SK-N-MC (cell line): ENCODE data around the gene TRMT2A.

ENCODE experiments used
- DNase-seq: peaks from one replicate; pipeline ENCODE4 v3.0.0-alpha.2; 2011; ENCODE audit warnings: low read depth, low spot score
- H3K27ac ChIP-seq: fragments of 200-600 bp; sonication (generic); 2 replicates; pipeline ENCODE4 v1.5.1; 2016; ENCODE audit warnings: mixed run types
- H3K36me3 ChIP-seq: fragments of 200-600 bp; sonication (generic); 2 replicates; pipeline ENCODE4 v1.6.1; 2017; ENCODE audit warnings: antibody characterized with exemption, low read length, mixed read lengths; ENCODE audit not compliant: insufficient read depth
- H3K4me3 ChIP-seq: fragments of 200-600 bp; sonication (generic); 2 replicates; pipeline ENCODE4 v1.5.1; 2016
- H3K9ac ChIP-seq: fragments of 200-600 bp; sonication (generic); 2 replicates; pipeline ENCODE4 v1.8.0; 2017; ENCODE audit warnings: mixed run types, mixed read lengths; ENCODE audit not compliant: insufficient read length
- H3K9me3 ChIP-seq: fragments of 200-600 bp; sonication (generic); 2 replicates; pipeline ENCODE4 v1.6.1; 2017; ENCODE audit warnings: low read depth, mild to moderate bottlenecking, antibody characterized with exemption, low read length, moderate library complexity, mixed read lengths
- EZH2 ChIP-seq: fragments of 200-600 bp; sonication (generic); IDR thresholded peaks from one replicate; pipeline ENCODE4 v1.6.1; 2017; ENCODE audit warnings: antibody characterized with exemption
- FOXP2 ChIP-seq: optimal IDR thresholded peaks from 2 replicates; pipeline ENCODE3; 2011; ENCODE audit warnings: mild to moderate bottlenecking, moderate library complexity; ENCODE audit not compliant: insufficient read depth; ENCODE audit errors: extremely low read length, control extremely low read depth
- POLR2AphosphoS5 ChIP-seq: IDR thresholded peaks from 2 replicates; pipeline ENCODE4 v1.6.1; 2012; ENCODE audit warnings: mild to moderate bottlenecking, low read depth, low read length, borderline replicate concordance

TRMT2A gene

GRCh38 chr22:20131597-20131858, 14.5 kb upstream of the TRMT2A start, which contains the start of gene ZDHHC8:
Gene ZDHHC8 (plus strand): TSS chr22:20131804. CDS start chr22:20131948, 144 bp downstream.
- peak within 1 kb of the TSS; percentile 83 for H3K4me3 ChIP-seq
- no peaks in the 10 kb centered on the region for H3K9me3 ChIP-seq
- H3K9ac ChIP-seq: peak within 1 kb of the TSS; percentile 72
- no peak within 1 kb of the TSS for H3K27ac ChIP-seq
- no peak for DNase-seq
- TF ChIP-seq FOXP2 (no peak), EZH2 (no peak), POLR2AphosphoS5 (no peak)
- peaks cover 16% of the 10 kb centered on the region; the same call in 1 of the 2 replicates for H3K36me3 ChIP-seq

DNA sequence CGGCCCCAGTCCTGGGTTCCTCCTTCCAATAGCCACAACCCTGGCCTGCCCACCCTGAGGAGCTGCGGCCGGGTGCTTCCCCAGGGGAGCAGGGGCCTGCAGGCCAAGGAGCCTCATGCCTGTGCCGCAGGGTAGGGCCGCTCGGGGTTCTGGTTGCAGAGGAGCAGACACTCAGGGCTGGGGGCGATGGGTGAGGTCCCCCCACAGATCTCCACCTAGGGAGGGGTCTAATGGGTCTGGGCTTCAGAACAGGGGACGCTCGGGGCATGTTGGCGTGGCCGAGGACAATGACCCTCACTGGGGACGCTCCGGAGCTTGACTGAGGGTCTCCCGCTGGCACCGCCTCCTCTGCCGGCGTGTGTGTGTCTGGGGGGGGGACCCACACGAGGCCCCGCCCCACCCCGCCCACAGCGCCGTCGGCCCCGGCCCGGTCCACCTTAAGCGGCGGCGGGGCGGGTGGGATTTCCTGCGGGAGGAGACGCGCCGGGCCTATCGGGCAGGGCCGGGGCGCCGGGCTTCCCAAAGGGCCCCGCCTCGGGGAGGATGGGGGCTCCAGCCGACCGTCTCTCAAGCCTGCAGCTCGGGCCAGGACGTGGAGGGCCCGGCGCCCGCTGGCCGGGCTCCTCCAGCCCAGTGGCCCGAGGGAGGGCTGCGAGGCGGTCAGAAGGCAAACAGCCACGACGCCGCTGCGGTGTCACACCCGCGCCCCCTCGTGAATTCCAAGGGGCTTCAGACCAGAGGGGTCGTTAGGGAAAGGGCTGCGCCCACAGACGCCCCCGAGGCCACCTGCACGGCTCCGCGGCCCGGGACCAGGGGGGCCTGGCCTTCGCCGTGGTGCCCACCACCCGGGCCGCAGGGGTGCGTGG, 13.9 kb upstream of the TRMT2A start:
- no peak; the same call in 1 of the 2 replicates for TF ChIP-seq POLR2AphosphoS5
- TF ChIP-seq FOXP2: no peak
- no peak for TF ChIP-seq EZH2
- H3K9ac ChIP-seq: peak overlapping the region; percentile 72
- H3K27ac ChIP-seq: no peak overlapping the region
- DNase-seq: no peak
- H3K36me3 ChIP-seq: peaks cover 22% of the 10 kb centered on the region; the same call in 1 of the 2 replicates
- peak overlapping the region; percentile 83 for H3K4me3 ChIP-seq
- no peaks in the 10 kb centered on the region for H3K9me3 ChIP-seq

DNA sequence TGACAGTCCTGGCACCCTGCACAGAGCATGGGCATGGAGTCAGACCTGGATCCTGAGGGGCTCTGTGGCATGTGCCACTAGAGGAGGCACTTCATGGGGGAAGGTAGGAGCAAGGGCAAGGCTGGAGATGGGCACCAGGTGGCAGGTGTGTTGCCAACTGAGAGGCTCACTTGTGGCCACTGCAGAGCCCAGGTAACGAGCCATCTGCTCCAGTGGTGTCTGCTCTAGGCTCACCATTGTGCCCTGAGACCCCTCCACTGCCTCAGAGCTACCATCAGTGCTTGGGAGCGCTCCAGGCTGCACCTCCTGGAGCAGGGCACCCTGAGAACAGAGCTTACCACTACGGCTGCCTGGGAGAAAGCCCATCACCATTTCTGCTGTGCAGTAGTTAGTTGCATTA, 13.3 kb upstream of the TRMT2A start:
- TF ChIP-seq POLR2AphosphoS5: no peak
- TF ChIP-seq EZH2: no peak
- no peak for TF ChIP-seq FOXP2
- Histone ChIP-seq H3K9ac (no peak overlapping the region), H3K4me3 (no peak overlapping the region; the same call in 1 of the 2 replicates), H3K36me3 (peaks cover 28% of the 10 kb centered on the region; the same call in 1 of the 2 replicates), H3K9me3 (no peaks in the 10 kb centered on the region), H3K27ac (no peak overlapping the region)
- DNase-seq: no peak

GRCh38 chr22:20129747-20130014, 12.7 kb upstream of the TRMT2A start:
- H3K27ac ChIP-seq: no peak overlapping the region
- no peaks in the 10 kb centered on the region for H3K9me3 ChIP-seq
- H3K36me3 ChIP-seq: peaks cover 34% of the 10 kb centered on the region; the same call in 1 of the 2 replicates
- H3K4me3 ChIP-seq: no peak overlapping the region
- no peak for DNase-seq
- no peak overlapping the region for H3K9ac ChIP-seq
- TF ChIP-seq FOXP2 (no peak), POLR2AphosphoS5 (no peak), EZH2 (no peak)

DNA sequence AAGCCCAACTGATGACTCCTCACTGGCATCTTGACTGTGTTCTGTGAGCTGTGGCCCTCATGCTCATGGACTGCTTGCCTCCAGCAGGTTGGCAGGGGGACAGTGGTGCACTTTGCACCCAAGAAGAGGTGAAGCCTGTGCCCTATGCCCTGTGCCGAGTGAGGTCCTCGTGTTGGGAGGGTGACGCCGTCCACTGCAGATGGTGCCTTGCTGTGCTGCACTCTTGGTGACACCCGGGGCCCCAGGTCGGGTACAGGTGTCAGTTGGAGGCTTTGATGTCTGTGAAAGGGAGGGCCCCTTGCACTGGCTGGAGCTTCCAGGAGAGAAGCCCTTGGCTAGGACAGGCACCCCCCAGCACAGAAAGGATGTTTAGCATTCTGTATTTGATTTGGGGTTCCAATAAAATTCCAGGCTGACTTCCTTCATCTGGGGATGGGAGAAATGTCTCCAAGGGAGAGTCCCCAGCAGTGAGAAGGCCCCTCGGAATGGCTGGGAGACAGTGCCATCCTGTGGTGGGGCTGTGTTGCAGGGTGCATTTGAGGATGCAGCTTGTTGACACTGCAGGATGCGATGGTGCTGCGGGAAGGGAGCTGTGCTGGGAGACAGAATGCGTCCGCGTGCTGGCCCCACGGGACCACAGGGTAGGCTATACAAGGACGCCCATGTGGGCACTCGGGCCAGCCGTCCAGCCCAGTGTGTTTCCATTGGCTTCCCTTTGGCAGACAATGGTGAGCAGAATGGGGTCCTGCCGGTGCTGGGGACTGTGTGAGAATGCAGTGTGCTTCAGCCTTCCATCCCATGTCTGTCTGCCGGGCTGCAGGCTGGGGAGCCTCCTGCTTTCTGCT, 12.1 kb upstream of the TRMT2A start:
- TF ChIP-seq EZH2 (no peak), POLR2AphosphoS5 (no peak), FOXP2 (no peak)
- H3K9me3 ChIP-seq: no peaks in the 10 kb centered on the region
- no peak overlapping the region for H3K27ac ChIP-seq
- H3K4me3 ChIP-seq: no peak overlapping the region
- no peak for DNase-seq
- no peak overlapping the region for H3K9ac ChIP-seq
- H3K36me3 ChIP-seq: peaks cover 40% of the 10 kb centered on the region

- DNase-seq: no peak
- no peak for TF ChIP-seq EZH2
- TF ChIP-seq POLR2AphosphoS5: no peak; the same call in 1 of the 2 replicates
- no peak for TF ChIP-seq FOXP2
- H3K4me3 ChIP-seq: no peak overlapping the region
- no peak overlapping the region for H3K9ac ChIP-seq
- H3K9me3 ChIP-seq: no peaks in the 10 kb centered on the region
- peaks cover 46% of the 10 kb centered on the region for H3K36me3 ChIP-seq
- no peak overlapping the region for H3K27ac ChIP-seq
Measured at GRCh38 chr22:20128619-20128901, 11.5 kb upstream of the TRMT2A start.

DNA sequence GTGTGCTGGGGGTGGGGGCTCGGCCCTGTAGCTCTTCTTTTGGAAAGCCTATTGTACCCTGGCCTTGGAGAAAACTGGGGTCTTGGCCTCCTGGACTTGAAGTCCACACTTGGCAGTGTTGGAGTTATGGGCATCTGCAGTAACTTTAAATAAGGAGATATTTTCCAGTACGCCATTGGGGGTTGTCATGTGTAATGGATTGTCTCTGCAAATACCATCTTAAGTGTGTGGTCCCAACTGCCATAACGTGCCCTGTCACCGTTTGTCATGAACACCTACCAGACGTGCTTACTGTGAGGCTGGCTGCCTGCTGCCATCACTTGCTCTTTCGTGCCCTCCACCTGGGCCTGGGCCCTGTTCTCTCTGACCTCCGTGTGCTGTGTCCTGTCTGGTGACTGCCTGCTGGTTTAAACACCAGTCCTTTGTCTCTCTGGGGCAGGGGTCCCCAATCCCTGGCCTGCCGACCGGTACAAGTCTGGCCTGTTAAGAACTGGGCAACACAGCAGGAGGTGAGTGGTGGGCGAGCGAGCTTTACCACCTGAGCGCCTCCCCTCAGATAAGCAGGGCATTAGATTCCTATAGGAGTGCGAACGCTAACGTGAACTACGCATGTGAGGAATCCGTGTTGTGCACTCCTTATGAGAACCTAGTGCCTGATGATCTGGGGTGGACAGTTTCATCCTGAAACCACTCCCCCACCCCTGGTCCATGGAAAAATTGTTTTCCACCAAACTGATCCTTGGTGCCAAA, 11.0 kb upstream of the TRMT2A start:
- TF ChIP-seq FOXP2 (no peak), POLR2AphosphoS5 (no peak; the same call in 1 of the 2 replicates), EZH2 (no peak)
- Histone ChIP-seq H3K4me3 (no peak overlapping the region), H3K9ac (no peak overlapping the region), H3K9me3 (no peaks in the 10 kb centered on the region), H3K27ac (no peak overlapping the region), H3K36me3 (peaks cover 50% of the 10 kb centered on the region)
- DNase-seq: no peak

DNA sequence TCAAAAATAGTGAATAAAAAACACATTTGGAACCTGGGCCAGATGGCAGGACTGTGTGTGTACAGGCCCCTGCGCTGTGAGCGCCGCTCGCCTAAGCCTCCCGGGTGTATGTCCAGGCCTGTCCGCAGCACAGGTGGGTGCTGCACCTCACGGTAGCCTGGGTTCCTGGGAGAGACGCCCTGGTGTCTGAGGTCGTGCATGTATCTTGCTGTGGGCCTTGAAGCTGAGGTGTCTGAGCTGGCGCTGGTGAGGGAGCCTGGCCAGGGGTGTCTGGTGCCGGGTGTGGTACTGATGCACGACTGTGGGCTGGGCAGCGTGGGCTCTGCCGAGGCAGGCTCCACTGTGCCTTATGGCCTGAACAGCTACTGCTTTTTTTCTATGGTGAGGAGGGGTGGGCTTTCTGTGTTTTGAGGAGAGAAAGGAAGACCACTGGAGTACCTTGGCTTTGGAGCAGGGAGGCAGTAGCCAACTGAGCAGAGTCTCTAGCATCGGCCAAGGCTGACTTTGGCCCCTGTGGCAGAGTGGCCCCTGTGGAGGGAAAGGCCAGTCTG, 10.4 kb upstream of the TRMT2A start:
- TF ChIP-seq POLR2AphosphoS5: peak; percentile 50
- no peak for TF ChIP-seq FOXP2
- Histone ChIP-seq H3K27ac (no peak overlapping the region), H3K9me3 (no peaks in the 10 kb centered on the region), H3K36me3 (peaks cover 55% of the 10 kb centered on the region), H3K9ac (no peak overlapping the region), H3K4me3 (no peak overlapping the region)
- no peak for DNase-seq
